H9 (cell line): ENCODE data around the gene OR2AT4. TPM values are rescaled to one million over a fixed set of nuclear protein-coding genes. Genes with fewer than 3 reads are reported as not detected.

ENCODE experiments used
- DNase-seq: peaks from one replicate; pipeline ENCODE4 v3.0.0-alpha.2; 2017
- H2AFZ ChIP-seq: one replicate; pipeline ENCODE4 v1.6.1; 2013; ENCODE audit warnings: mild to moderate bottlenecking, low read length, control low read depth, moderate library complexity
- H2AK5ac ChIP-seq: 2 replicates; pipeline ENCODE4 v1.6.1; 2013; ENCODE audit warnings: low read length, control low read depth, mixed read lengths; ENCODE audit not compliant: insufficient read length
- H2BK120ac ChIP-seq: one replicate; pipeline ENCODE4 v1.6.1; 2013; ENCODE audit warnings: low read depth, mild to moderate bottlenecking, low read length, control low read depth, inconsistent platforms; ENCODE audit not compliant: poor library complexity, severe bottlenecking
- H2BK12ac ChIP-seq: 2 replicates; pipeline ENCODE4 v1.6.1; 2013; ENCODE audit warnings: low read length, control low read depth, mixed read lengths, low read depth; ENCODE audit not compliant: insufficient read length
- H2BK15ac ChIP-seq: 2 replicates; pipeline ENCODE4 v1.6.1; 2013; ENCODE audit warnings: low read depth, low read length, control low read depth
- H2BK20ac ChIP-seq: one replicate; pipeline ENCODE4 v1.6.1; 2013; ENCODE audit warnings: low read depth, mild to moderate bottlenecking, low read length, control low read depth, inconsistent platforms; ENCODE audit not compliant: poor library complexity, severe bottlenecking
- H2BK5ac ChIP-seq: 2 replicates; pipeline ENCODE4 v1.6.1; 2013; ENCODE audit warnings: low read length, control low read depth, mixed read lengths; ENCODE audit not compliant: insufficient read length
- H3K14ac ChIP-seq: 2 replicates; pipeline ENCODE4 v1.6.1; 2013; ENCODE audit warnings: low read length, control low read depth; ENCODE audit not compliant: insufficient read depth
- H3K18ac ChIP-seq: 2 replicates; pipeline ENCODE4 v1.6.1; 2013; ENCODE audit warnings: low read depth, mild to moderate bottlenecking, mixed read lengths, low read length, control low read depth; ENCODE audit not compliant: insufficient read length
- H3K23ac ChIP-seq: 2 replicates; pipeline ENCODE4 v1.6.1; 2013; ENCODE audit warnings: low read length, control low read depth, mixed read lengths, low read depth; ENCODE audit not compliant: insufficient read length
- H3K23me2 ChIP-seq: 2 replicates; pipeline ENCODE4 v1.6.1; 2013; ENCODE audit warnings: low read depth, mild to moderate bottlenecking, mixed read lengths, low read length, control low read depth; ENCODE audit not compliant: insufficient read length, poor library complexity, severe bottlenecking
- H3K27ac ChIP-seq: 2 replicates; pipeline ENCODE4 v1.5.1; 2013; ENCODE audit warnings: low read length, control low read depth, mixed read lengths, low read depth; ENCODE audit not compliant: insufficient read length
- H3K27me3 ChIP-seq: 2 replicates; pipeline ENCODE4 v1.6.1; 2013; ENCODE audit warnings: low read length, control low read depth, inconsistent platforms; ENCODE audit not compliant: insufficient read depth
- H3K4ac ChIP-seq: 2 replicates; pipeline ENCODE4 v1.6.1; 2013; ENCODE audit warnings: low read depth, mild to moderate bottlenecking, control low read depth, inconsistent platforms, low read length, moderate library complexity
- H3K4me1 ChIP-seq: 2 replicates; pipeline ENCODE4 v1.6.1; 2013; ENCODE audit warnings: low read length, control low read depth, inconsistent platforms; ENCODE audit not compliant: insufficient read depth
- H3K4me2 ChIP-seq: 2 replicates; pipeline ENCODE4 v1.6.1; 2013; ENCODE audit warnings: low read length, control low read depth, mixed read lengths; ENCODE audit not compliant: insufficient read length, insufficient read depth
- H3K56ac ChIP-seq: 2 replicates; pipeline ENCODE4 v1.6.1; 2013; ENCODE audit warnings: low read depth, mild to moderate bottlenecking, mixed read lengths, low read length, control low read depth; ENCODE audit not compliant: insufficient read length
- H3K79me1 ChIP-seq: 2 replicates; pipeline ENCODE4 v1.6.1; 2013; ENCODE audit warnings: low read depth, mild to moderate bottlenecking, moderate library complexity, low read length, control low read depth, inconsistent platforms; ENCODE audit not compliant: insufficient read depth, poor library complexity, severe bottlenecking
- H3K79me2 ChIP-seq: 2 replicates; pipeline ENCODE4 v1.6.1; 2013; ENCODE audit warnings: low read length, control low read depth, inconsistent platforms; ENCODE audit not compliant: insufficient read depth
- H3K9ac ChIP-seq: 2 replicates; pipeline ENCODE4 v1.6.1; 2013; ENCODE audit warnings: low read length, control low read depth, mixed read lengths; ENCODE audit not compliant: insufficient read length; ENCODE audit errors: extremely low read depth
- H3K9me3 ChIP-seq: one replicate; pipeline ENCODE4 v1.6.1; 2013; ENCODE audit warnings: low read depth, low read length, inconsistent platforms; ENCODE audit not compliant: control insufficient read depth
- H3T11ph ChIP-seq: one replicate; pipeline ENCODE4 v1.6.1; 2013; ENCODE audit warnings: mild to moderate bottlenecking, low read length, control low read depth, inconsistent platforms
- H4K20me1 ChIP-seq: one replicate; pipeline ENCODE4 v1.6.1; 2013; ENCODE audit not compliant: control insufficient read depth, insufficient read length, insufficient read depth
- H4K5ac ChIP-seq: 2 replicates; pipeline ENCODE4 v1.6.1; 2013; ENCODE audit warnings: low read depth, mild to moderate bottlenecking, mixed read lengths, low read length, control low read depth; ENCODE audit not compliant: insufficient read length
- H4K8ac ChIP-seq: replicated peaks from 2 replicates; pipeline ENCODE4 v1.6.1; 2013; ENCODE audit warnings: low read length, control low read depth, mixed read lengths, low read depth; ENCODE audit not compliant: insufficient read length
- H4K91ac ChIP-seq: 2 replicates; pipeline ENCODE4 v1.6.1; 2013; ENCODE audit warnings: low read depth, mild to moderate bottlenecking, moderate library complexity, mixed read lengths, low read length, control low read depth; ENCODE audit not compliant: insufficient read length
- H3K27ac Mint-ChIP-seq, 3 experiments: 2 replicates in 2 of 3; 3 replicates in 1 of 3; pipeline ENCODE4 v1.8.0; 2020 to 2021; ENCODE audit warnings: mixed read lengths in 3 of 3, mild to moderate bottlenecking in 1 of 3, moderate library complexity in 1 of 3
- H3K27me3 Mint-ChIP-seq: 2 replicates; pipeline ENCODE4 v1.8.0; 2021; ENCODE audit warnings: low read depth, mild to moderate bottlenecking, moderate library complexity, mixed read lengths
- H3K36me3 Mint-ChIP-seq, 3 experiments: 2 replicates in 2 of 3; 3 replicates in 1 of 3; pipeline ENCODE4 v1.8.0; 2020 to 2021; ENCODE audit warnings: low read depth in 3 of 3, mixed read lengths in 3 of 3; ENCODE audit not compliant: insufficient read depth in 1 of 3
- H3K4me1 Mint-ChIP-seq, 2 experiments: 2 replicates each; pipeline ENCODE4 v1.8.0; 2020; ENCODE audit warnings: mixed read lengths in 2 of 2
- H3K4me3 Mint-ChIP-seq, 2 experiments: 2 replicates in 1 of 2; 3 replicates in 1 of 2; pipeline ENCODE4 v1.8.0; 2020 to 2021; ENCODE audit warnings: mild to moderate bottlenecking in 2 of 2, mixed read lengths in 2 of 2, moderate library complexity in 1 of 2
- H3K9me3 Mint-ChIP-seq, 2 experiments: 2 replicates in 1 of 2; 3 replicates in 1 of 2; pipeline ENCODE4 v1.8.0; 2020; ENCODE audit warnings: mild to moderate bottlenecking in 2 of 2, mixed read lengths in 2 of 2, moderate library complexity in 1 of 2
- WGBS: extraction: QIAGEN DNeasy Blood & Tissue Kit; methylation state at CpG from one replicate; pipeline ENCODE4 v1.1.7; 2013; ENCODE audit warnings: missing lambda C conversion rate, low lambda C conversion rate, mixed read lengths; ENCODE audit not compliant: insufficient read length; ENCODE audit errors: extremely low coverage; 5-methylcytosine and 5-hydroxymethylcytosine counted together
- total RNA-seq: library from RNA; stranded (reverse); gene quantifications from 2 replicates; pipeline ENCODE4 v1.2.1, GENCODE V29; 2021
- TF ChIP-seq, protein P1 (sequence below): fragments of 200-600 bp; sonication (generic); conservative IDR thresholded peaks from 3 replicates; pipeline ENCODE4 v1.8.0; 2021; ENCODE audit warnings: antibody characterized with exemption, mild to moderate bottlenecking

The OR2AT4 gene
- total RNA-seq, 1 experiment from 2014 or later: not detected

DNA sequence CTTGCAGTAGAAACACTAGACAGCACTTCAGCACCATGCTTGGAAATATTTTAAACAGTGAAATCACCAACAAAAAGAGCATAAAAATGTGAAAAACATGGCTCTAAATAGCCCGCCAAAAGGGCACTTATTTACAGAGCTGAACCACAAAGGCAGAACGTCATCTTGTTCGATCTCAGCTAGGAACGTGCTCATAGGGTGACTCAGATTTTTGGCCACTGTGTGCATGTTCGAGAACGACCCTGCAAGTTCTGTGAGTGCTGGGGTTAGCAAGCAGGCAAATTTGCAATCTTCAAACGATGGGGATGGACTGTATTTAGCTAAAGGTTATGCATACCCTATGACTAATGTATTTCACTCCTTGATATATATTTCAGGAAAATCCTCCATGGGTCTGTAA is 30.6 kb downstream of the OR2AT4 start:
- Histone ChIP-seq H3K27ac (no peak overlapping the region), H3K9ac (no peak overlapping the region), H3K4me2 (no peak overlapping the region), H3K14ac (no peak overlapping the region), H4K5ac (no peak overlapping the region), H3K4me1 (no peaks in the 10 kb centered on the region), H3K27me3 (no peaks in the 10 kb centered on the region), H4K91ac (no peak overlapping the region), H2BK20ac (no peak overlapping the region), H3K23ac (no peak overlapping the region), H2BK12ac (no peak overlapping the region), H3K56ac (no peak overlapping the region), H3T11ph (no peak overlapping the region), H2AK5ac (no peak overlapping the region), H3K18ac (no peak overlapping the region), H2BK120ac (no peak overlapping the region), H3K79me1 (no peaks in the 10 kb centered on the region), H2BK5ac (no peak overlapping the region), H2AFZ (no peak overlapping the region), H3K4ac (no peak overlapping the region), H3K23me2 (no peaks in the 10 kb centered on the region), H4K20me1 (no peaks in the 10 kb centered on the region), H2BK15ac (no peak overlapping the region), H3K9me3 (no peaks in the 10 kb centered on the region), H3K79me2 (no peaks in the 10 kb centered on the region), H4K8ac (no peak overlapping the region)
- H3K27ac Mint-ChIP-seq: no peak overlapping the region
- H3K27me3 Mint-ChIP-seq: peaks cover under 1% of the 10 kb centered on the region; the same call in 1 of the 2 replicates
- TF ChIP-seq, protein P1, sequence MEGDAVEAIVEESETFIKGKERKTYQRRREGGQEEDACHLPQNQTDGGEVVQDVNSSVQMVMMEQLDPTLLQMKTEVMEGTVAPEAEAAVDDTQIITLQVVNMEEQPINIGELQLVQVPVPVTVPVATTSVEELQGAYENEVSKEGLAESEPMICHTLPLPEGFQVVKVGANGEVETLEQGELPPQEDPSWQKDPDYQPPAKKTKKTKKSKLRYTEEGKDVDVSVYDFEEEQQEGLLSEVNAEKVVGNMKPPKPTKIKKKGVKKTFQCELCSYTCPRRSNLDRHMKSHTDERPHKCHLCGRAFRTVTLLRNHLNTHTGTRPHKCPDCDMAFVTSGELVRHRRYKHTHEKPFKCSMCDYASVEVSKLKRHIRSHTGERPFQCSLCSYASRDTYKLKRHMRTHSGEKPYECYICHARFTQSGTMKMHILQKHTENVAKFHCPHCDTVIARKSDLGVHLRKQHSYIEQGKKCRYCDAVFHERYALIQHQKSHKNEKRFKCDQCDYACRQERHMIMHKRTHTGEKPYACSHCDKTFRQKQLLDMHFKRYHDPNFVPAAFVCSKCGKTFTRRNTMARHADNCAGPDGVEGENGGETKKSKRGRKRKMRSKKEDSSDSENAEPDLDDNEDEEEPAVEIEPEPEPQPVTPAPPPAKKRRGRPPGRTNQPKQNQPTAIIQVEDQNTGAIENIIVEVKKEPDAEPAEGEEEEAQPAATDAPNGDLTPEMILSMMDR: no peak
- DNase-seq: no peak
- no peaks in the 10 kb centered on the region; a peak in 2 of 5 replicates for H3K9me3 Mint-ChIP-seq
- WGBS: no CpG with 5 or more reads among the region's 7 CpGs
- H3K4me3 Mint-ChIP-seq: no peak overlapping the region
- no peaks in the 10 kb centered on the region for H3K4me1 Mint-ChIP-seq
- H3K36me3 Mint-ChIP-seq: no peaks in the 10 kb centered on the region; a peak in 1 of 7 replicates
